Measurements from ENCODE around the gene HERPUD1.

Gene HERPUD1

GRCh38 chr16:56945847-56946527 is 14.0 kb downstream of the HERPUD1 start:
- Histone ChIP-seq H3K27ac (ENCODE audit: low read depth, low read length) (peak overlapping the region; percentile 41; the same call in 1 of the 2 replicates), H3K79me2 (ENCODE audit: insufficient read depth, low read length) (no peaks in the 10 kb centered on the region), H3K9me2 (replicated peaks; ENCODE audit: insufficient read depth, low read length) (no peaks in the 10 kb centered on the region), H3K4me2 (ENCODE audit: low read depth, low read length, poor library complexity, severe bottlenecking) (no peak overlapping the region), H3K9ac (ENCODE audit: low read length) (no peak overlapping the region), H4K20me1 (ENCODE audit: low read depth, low read length) (no peaks in the 10 kb centered on the region), H2AFZ (ENCODE audit: low read depth, low read length, severe bottlenecking) (no peak overlapping the region), H3K36me3 (ENCODE audit: low read length) (peaks cover 28% of the 10 kb centered on the region), H3K4me3 (ENCODE audit: insufficient read depth, low read length, poor library complexity, severe bottlenecking) (no peak overlapping the region), H3K9me3 (ENCODE audit: insufficient read depth, low read length) (no peaks in the 10 kb centered on the region), H3K27me3 (ENCODE audit: low read length) (no peaks in the 10 kb centered on the region), H3F3A (ENCODE audit: insufficient read depth) (peaks cover 69% of the 10 kb centered on the region)
- TF ChIP-seq, protein P1, sequence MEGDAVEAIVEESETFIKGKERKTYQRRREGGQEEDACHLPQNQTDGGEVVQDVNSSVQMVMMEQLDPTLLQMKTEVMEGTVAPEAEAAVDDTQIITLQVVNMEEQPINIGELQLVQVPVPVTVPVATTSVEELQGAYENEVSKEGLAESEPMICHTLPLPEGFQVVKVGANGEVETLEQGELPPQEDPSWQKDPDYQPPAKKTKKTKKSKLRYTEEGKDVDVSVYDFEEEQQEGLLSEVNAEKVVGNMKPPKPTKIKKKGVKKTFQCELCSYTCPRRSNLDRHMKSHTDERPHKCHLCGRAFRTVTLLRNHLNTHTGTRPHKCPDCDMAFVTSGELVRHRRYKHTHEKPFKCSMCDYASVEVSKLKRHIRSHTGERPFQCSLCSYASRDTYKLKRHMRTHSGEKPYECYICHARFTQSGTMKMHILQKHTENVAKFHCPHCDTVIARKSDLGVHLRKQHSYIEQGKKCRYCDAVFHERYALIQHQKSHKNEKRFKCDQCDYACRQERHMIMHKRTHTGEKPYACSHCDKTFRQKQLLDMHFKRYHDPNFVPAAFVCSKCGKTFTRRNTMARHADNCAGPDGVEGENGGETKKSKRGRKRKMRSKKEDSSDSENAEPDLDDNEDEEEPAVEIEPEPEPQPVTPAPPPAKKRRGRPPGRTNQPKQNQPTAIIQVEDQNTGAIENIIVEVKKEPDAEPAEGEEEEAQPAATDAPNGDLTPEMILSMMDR (IDR thresholded peaks at IDR 0.05; ENCODE audit: insufficient read depth, low read length, poor library complexity, severe bottlenecking), result no peak
- TF ChIP-seq EZH2phosphoT487 (conservative IDR thresholded peaks at IDR 0.05; ENCODE audit: low read length), result no peak

GRCh38 chr16:56946767-56947603 is 15.0 kb downstream of the HERPUD1 start:
- TF ChIP-seq, protein P1 (IDR thresholded peaks at IDR 0.05; ENCODE audit: insufficient read depth, low read length, poor library complexity, severe bottlenecking), result no peak
- no peak for TF ChIP-seq EZH2phosphoT487 (conservative IDR thresholded peaks at IDR 0.05; ENCODE audit: low read length)
- H3K9me2 ChIP-seq (replicated peaks; ENCODE audit: insufficient read depth, low read length), result no peaks in the 10 kb centered on the region
- no peak overlapping the region for H2AFZ ChIP-seq (ENCODE audit: low read depth, low read length, severe bottlenecking)
- H3K9me3 ChIP-seq (ENCODE audit: insufficient read depth, low read length), result no peaks in the 10 kb centered on the region
- H3K27me3 ChIP-seq (ENCODE audit: low read length), result no peaks in the 10 kb centered on the region
- H3K79me2 ChIP-seq (ENCODE audit: insufficient read depth, low read length), result no peaks in the 10 kb centered on the region
- H3F3A ChIP-seq (ENCODE audit: insufficient read depth), result peaks cover 64% of the 10 kb centered on the region
- H3K27ac ChIP-seq (ENCODE audit: low read depth, low read length), result peak overlapping the region; percentile 41; the same call in 1 of the 2 replicates
- no peak overlapping the region for H3K9ac ChIP-seq (ENCODE audit: low read length)
- H4K20me1 ChIP-seq (ENCODE audit: low read depth, low read length), result no peaks in the 10 kb centered on the region
- H3K36me3 ChIP-seq (ENCODE audit: low read length), result peaks cover 19% of the 10 kb centered on the region
- H3K4me3 ChIP-seq (ENCODE audit: insufficient read depth, low read length, poor library complexity, severe bottlenecking), result no peak overlapping the region
- no peak overlapping the region for H3K4me2 ChIP-seq (ENCODE audit: low read depth, low read length, poor library complexity, severe bottlenecking)

- no peaks in the 10 kb centered on the region for H4K20me1 ChIP-seq (ENCODE audit: low read depth, low read length)
- no peaks in the 10 kb centered on the region for H3K9me3 ChIP-seq (ENCODE audit: insufficient read depth, low read length)
- no peak overlapping the region for H3K4me2 ChIP-seq (ENCODE audit: low read depth, low read length, poor library complexity, severe bottlenecking)
- H3K36me3 ChIP-seq (ENCODE audit: low read length), result peaks cover 19% of the 10 kb centered on the region
- peaks cover 61% of the 10 kb centered on the region for H3F3A ChIP-seq (ENCODE audit: insufficient read depth)
- H2AFZ ChIP-seq (ENCODE audit: low read depth, low read length, severe bottlenecking), result no peak overlapping the region
- H3K79me2 ChIP-seq (ENCODE audit: insufficient read depth, low read length), result no peaks in the 10 kb centered on the region
- H3K27me3 ChIP-seq (ENCODE audit: low read length), result no peaks in the 10 kb centered on the region
- H3K9me2 ChIP-seq (replicated peaks; ENCODE audit: insufficient read depth, low read length), result no peaks in the 10 kb centered on the region
- H3K27ac ChIP-seq (ENCODE audit: low read depth, low read length), result 0 out of 2 replicates have a peak overlapping the region, but pooled peaks have one; percentile 41
- no peak overlapping the region for H3K9ac ChIP-seq (ENCODE audit: low read length)
- H3K4me3 ChIP-seq (ENCODE audit: insufficient read depth, low read length, poor library complexity, severe bottlenecking), result no peak overlapping the region
- TF ChIP-seq EZH2phosphoT487 (conservative IDR thresholded peaks at IDR 0.05; ENCODE audit: low read length), result no peak
- TF ChIP-seq, protein P1 (IDR thresholded peaks at IDR 0.05; ENCODE audit: insufficient read depth, low read length, poor library complexity, severe bottlenecking), result no peak
These were observed 15.7 kb downstream of the HERPUD1 start for GRCh38 chr16:56947604-56947995.
